Adrenal gland (tissue), 12 donors: Measurements from ENCODE around the gene PRADC1. TPM values are rescaled to one million over a fixed set of nuclear protein-coding genes. Genes with fewer than 3 reads are reported as not detected.

ENCODE experiments used
- DNase-seq, 7 donors: peaks; one replicate each; pipeline ENCODE4 v3.0.0-alpha.2; 2019 to 2020
- H3K27ac ChIP-seq, 5 donors: fragments of 200-600 bp; sonication (generic) in 4 of 5; 1 replicate in 3 of 5; 2 replicates in 2 of 5; pipeline versions ENCODE4 v1.5.1 to v1.8.0; 2016 to 2020; ENCODE audit warnings: mild to moderate bottlenecking in 1 of 5
- H3K27me3 ChIP-seq: fragments of 200-600 bp; 2 replicates; pipeline ENCODE4 v1.8.0; 2021
- H3K36me3 ChIP-seq, 2 donors: fragments of 200-600 bp; replicated peaks in 1 of 2; 1 replicate in 1 of 2; 2 replicates in 1 of 2; pipeline versions ENCODE4 v1.5.1 to v1.8.0; 2018 to 2022
- H3K4me1 ChIP-seq, 2 donors: fragments of 200-600 bp; replicated peaks in 1 of 2; 1 replicate in 1 of 2; 2 replicates in 1 of 2; pipeline versions ENCODE4 v1.5.1 to v1.8.0; 2018 to 2021
- H3K4me3 ChIP-seq, 4 donors: fragments of 200-600 bp; sonication (generic) in 3 of 4; one replicate each; pipeline ENCODE4 v1.5.1; 2016 to 2018
- H3K9me3 ChIP-seq, 3 donors: fragments of 200-600 bp; sonication (generic) in 1 of 3; replicated peaks in 1 of 3; 1 replicate in 2 of 3; 2 replicates in 1 of 3; pipeline versions ENCODE4 v1.5.1 to v1.8.0; 2016 to 2021
- CTCF ChIP-seq, 6 experiments: fragments of 450-650 bp in 4 of 6; fragments of 200-600 bp in 2 of 6; sonication (generic) in 1 of 6; IDR thresholded peaks; 1 replicate in 5 of 6; 2 replicates in 1 of 6; pipeline versions ENCODE4 v1.5.1 to v1.8.0; 2016 to 2021; ENCODE audit warnings: antibody characterized with exemption in 6 of 6, mild to moderate bottlenecking in 2 of 6, moderate library complexity in 1 of 6
- POLR2A ChIP-seq, 2 donors: fragments of 450-650 bp; IDR thresholded peaks; one replicate each; pipeline ENCODE4 v1.6.1; 2017; ENCODE audit warnings: antibody characterized with exemption in 2 of 2, mild to moderate bottlenecking in 2 of 2, moderate library complexity in 1 of 2
- WGBS, 4 donors: extraction: QIAGEN DNeasy Blood & Tissue Kit in 2 of 4; methylation state at CpG; one replicate each; pipeline versions ENCODE4 v1.1.5 to v1.1.7; 2013 to 2017; 5-methylcytosine and 5-hydroxymethylcytosine counted together
- intact Hi-C, 2 donors: fragments of 100-400 bp; cut with DNase I; formaldehyde crosslinking; loops; one replicate each; pipeline versions ENCODE4 v1.14.1 to v1.15.0; 2022 to 2023
- polyA plus RNA-seq, 3 donors: library from polyadenylated mRNA; stranded (reverse); fragments of 200-250 nt in 2 of 3; fragments of 350-450 nt in 1 of 3; fragmentation: Illumina TruSeq in 1 of 3; extraction: RNeasy Lipid Tissue Mini Kit (QIAGEN cat#74804) in 1 of 3; gene quantifications; one replicate each; pipeline ENCODE4 v1.2.3, GENCODE V29; 2013 to 2014
- total RNA-seq, 9 donors: library from RNA; depleted of rRNA in 4 of 9; stranded (reverse); fragments of >200 nt in 4 of 9; fragments of 120-200 nt in 1 of 9; fragmentation: NEBNext Ultra II Directional in 1 of 9; extraction: Animal tissue kit (Norgen Biotek cat#: 25700) in 1 of 9; gene quantifications; one replicate each; pipeline versions ENCODE4 v1.1.0 to v1.2.4, GENCODE V29; 2013 to 2023
- donor health status: healthy with polysubstance abuse.
- donor health status: Bipolar disorder and iron deficiency.
- donor health status: DM: yes; HTN: yes; CAD: no.
- donor health status: DM: no; HTN: no; CAD: no.
- donor health status: DM: no; HTN: no; CAD: no.
- donor health status: DM: yes; HTN: yes; CAD: no.

The PRADC1 gene
- total and polyA plus RNA-seq, 12 donors, result 24.4 to 76.3 (median 35.8) TPM

GRCh38 chr2:73267008-73267407 lies 34.0 kb upstream of the PRADC1 start:
- peaks cover 14% of the 10 kb centered on the region for H3K27me3 ChIP-seq

GRCh38 chr2:73266061-73266901 lies 33.2 kb upstream of the PRADC1 start:
- TF ChIP-seq CTCF (IDR thresholded peaks at IDR 0.05), result no peak
- TF ChIP-seq POLR2A (IDR thresholded peaks at IDR 0.05), result no peak
- no peaks in the 10 kb centered on the region for H3K4me1 ChIP-seq
- WGBS, 4 donors, result 83 to 95% (median 91%) methylated on average over 10 to 26 of the region's 26 CpGs
- no peak overlapping the region for H3K27ac ChIP-seq
- no peaks in the 10 kb centered on the region for H3K9me3 ChIP-seq
- no peak for DNase-seq
- H3K27me3 ChIP-seq, result peaks cover 14% of the 10 kb centered on the region
- no peak overlapping the region for H3K4me3 ChIP-seq
- no peaks in the 10 kb centered on the region for H3K36me3 ChIP-seq
- intact Hi-C loops, result no loop called here

More at GRCh38 chr2:73267008-73267407, 34.0 kb upstream of the PRADC1 start:
- DNase-seq, result no peak
- Histone ChIP-seq H3K4me1 (no peaks in the 10 kb centered on the region), H3K36me3 (no peaks in the 10 kb centered on the region), H3K9me3 (no peaks in the 10 kb centered on the region), H3K4me3 (no peak overlapping the region), H3K27ac (no peak overlapping the region)
- intact Hi-C loops, result no loop called here
- no peak for TF ChIP-seq POLR2A (IDR thresholded peaks at IDR 0.05)
- TF ChIP-seq CTCF (IDR thresholded peaks at IDR 0.05), result no peak
- WGBS, 4 donors, result 88 to 95% (median 90%) methylated on average over 4 of the region's 4 CpGs

GRCh38 chr2:73265298-73266060 lies 32.4 kb upstream of the PRADC1 start:
- intact Hi-C loops, result no loop called here
- TF ChIP-seq CTCF (IDR thresholded peaks at IDR 0.05) (no peak), POLR2A (IDR thresholded peaks at IDR 0.05) (no peak)
- Histone ChIP-seq H3K9me3 (no peaks in the 10 kb centered on the region), H3K27me3 (peaks cover 14% of the 10 kb centered on the region), H3K36me3 (no peaks in the 10 kb centered on the region), H3K27ac (no peak overlapping the region), H3K4me1 (no peaks in the 10 kb centered on the region), H3K4me3 (no peak overlapping the region)
- WGBS, 4 donors, result 92 to 97% (median 93%) methylated on average over 9 to 28 of the region's 28 CpGs
- DNase-seq, result no peak

- Histone ChIP-seq H3K9me3 (no peaks in the 10 kb centered on the region), H3K4me3 (no peak overlapping the region), H3K27ac (no peak overlapping the region), H3K27me3 (peaks cover 11% of the 10 kb centered on the region), H3K36me3 (no peaks in the 10 kb centered on the region), H3K4me1 (no peaks in the 10 kb centered on the region)
- intact Hi-C loops, result no loop called here
- DNase-seq, result no peak
- WGBS, 4 donors, result 79 to 87% (median 81%) methylated on average over 3 to 4 of the region's 4 CpGs
- TF ChIP-seq POLR2A (IDR thresholded peaks at IDR 0.05), result no peak
- no peak for TF ChIP-seq CTCF (IDR thresholded peaks at IDR 0.05)
Measured at GRCh38 chr2:73264783-73265182, 31.7 kb upstream of the PRADC1 start.
